Pons (tissue), 1 donor: ENCODE measurements around the gene CACNG7.

Experiments
- DNase-seq: peaks from one replicate; pipeline ENCODE4 v3.0.0-alpha.2; 2016; ENCODE audit warnings: low spot score

Gene CACNG7

DNA sequence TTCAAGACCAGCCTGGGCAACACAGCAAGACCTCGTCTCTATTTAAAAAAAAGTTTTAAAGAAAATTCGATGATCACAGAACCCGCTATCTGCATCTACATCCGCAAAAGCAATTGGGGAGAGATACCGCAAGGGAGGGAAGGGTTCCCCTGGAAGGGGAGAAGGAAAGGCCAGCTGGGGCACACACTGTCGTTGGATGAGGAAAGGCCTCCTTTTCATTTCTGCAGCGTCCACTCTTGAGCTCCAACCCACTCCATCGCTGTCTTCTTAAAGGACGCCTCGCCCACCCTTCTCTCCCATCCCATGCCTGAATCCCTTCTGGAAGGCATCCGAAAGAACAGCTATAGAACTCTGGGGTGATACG, 30.3 kb upstream of the CACNG7 start:
- DNase-seq, result no peak

DNA sequence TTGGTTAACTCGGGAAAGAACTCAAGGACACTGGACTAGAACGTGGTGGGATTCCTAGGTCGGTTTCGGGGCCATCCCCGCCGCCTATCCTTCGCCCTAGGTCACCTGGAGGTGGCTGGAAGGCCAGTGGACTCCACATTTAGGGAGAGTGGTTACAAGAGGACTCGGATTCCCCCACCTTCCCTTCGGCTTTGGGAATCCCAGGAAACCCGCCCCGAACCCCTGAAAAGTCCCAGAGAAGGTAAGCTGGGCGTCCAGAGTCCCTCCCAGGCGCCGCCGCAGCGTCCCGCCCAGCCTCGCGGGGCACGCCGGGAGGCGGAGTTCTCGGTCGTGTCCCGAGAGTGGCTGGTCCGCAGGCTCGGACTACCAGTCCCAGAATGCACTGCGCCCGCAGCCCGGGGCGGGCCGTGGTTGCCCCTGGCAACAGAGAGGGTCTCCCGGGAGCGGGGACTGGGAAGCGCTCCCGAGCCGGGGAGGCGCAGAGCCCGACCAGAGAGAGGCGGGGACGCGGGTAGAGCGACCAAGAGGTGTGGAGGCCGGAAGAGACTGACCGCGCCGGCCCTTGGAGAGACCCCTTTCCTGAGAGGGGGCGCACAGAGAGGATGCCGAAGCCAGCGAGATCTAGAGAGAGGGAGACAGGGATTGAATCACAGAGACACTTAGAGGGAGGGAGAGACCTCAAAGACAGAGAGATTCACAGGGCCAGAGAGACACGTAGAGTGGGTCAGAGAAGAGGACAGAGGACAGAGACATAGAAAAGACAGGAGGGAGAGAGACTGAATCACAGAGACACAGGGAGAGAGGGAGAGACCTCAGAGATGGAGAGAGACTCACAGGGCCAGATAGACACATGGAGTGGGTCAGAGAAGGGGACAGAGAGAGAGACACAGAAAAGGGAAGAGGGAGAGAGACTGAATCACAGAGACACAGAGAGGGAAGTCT, 29.7 kb upstream of the CACNG7 start:
- peak; percentile 85 for DNase-seq

DNA sequence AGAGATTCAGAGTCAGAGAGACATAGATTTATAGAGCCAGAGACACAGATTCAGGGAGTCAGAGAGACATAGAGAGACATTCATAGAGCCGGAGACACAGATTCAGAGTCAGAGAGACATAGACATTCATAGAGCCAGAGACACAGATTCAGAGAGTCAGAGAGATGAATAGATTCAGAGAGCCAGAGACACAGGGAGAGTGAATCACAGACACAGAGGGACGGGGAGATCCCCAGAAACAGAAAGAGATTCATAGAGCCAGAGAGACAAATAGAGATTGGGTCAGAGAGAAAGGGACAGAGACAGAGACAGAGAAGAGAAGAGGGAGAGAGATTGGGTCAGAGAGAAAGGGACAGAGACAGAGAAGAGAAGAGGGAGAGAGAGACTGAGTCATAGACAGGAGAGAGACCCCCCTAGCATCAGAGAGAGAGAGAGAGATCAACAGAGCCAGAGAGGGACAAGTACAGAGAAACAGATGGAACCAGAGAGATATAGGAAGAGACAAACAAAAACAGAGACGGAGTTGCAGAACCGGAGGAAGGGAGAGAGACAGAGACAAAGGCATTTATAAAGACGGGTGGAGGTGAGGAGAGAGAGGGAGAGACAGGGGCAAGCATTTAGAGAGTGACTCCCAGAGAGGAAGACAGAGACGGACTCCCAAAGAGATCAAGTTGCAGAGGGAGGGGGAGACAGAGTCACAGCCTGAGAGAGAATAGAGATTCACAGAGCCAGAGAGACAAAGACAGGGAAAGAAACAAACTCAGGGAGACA, 28.2 kb upstream of the CACNG7 start:
- DNase-seq, result no peak

DNA sequence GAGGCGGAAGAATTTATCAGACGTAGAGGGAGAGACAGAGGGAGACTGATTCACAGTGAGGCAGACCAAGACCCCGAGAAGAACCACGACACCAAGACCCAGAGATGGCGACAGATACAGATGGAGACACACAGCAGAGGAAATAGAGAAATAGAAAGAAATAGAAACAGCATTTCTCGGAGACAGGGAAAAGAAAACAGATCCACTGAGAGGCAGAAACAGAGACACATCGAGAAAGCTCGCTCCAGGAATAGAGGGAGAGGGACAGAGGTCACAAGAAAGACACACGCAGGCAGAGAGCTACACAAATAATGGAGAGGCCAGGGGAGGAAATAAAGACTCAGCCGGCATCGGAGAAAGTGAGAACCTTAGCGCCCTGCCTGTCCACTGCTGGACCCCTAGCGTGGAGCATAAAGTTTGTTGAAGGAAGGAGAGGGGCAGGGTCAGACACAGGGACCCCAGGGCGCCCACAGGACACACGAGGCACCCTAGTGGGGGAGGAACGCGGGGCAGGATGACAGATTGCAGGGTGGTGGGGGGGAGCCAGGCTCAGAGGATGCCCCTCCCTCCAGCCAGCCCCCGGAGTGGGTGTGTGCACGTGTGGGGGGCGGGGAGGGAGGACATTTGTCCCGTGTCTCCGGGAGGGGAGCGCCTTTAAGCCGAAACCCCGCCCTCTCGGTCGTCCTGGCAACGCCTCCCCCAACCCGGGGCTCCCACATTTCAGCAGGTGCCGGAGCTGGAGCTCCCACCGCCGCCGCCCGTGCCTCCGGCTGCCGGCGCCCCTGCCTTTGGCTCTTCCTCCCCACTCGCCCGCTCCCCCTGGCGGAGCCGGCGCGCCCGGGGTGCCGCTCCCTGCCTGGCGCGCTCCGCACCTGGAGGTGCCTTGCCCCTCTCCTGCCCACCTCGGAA, 27.3 kb upstream of the CACNG7 start, which contains the start of gene PRKCG:
PRKCG (plus strand) TSS at position 716 of the 909 bp plus-strand sequence. CDS start 298 bp downstream, outside the sequence.
- DNase-seq, result no peak

DNA sequence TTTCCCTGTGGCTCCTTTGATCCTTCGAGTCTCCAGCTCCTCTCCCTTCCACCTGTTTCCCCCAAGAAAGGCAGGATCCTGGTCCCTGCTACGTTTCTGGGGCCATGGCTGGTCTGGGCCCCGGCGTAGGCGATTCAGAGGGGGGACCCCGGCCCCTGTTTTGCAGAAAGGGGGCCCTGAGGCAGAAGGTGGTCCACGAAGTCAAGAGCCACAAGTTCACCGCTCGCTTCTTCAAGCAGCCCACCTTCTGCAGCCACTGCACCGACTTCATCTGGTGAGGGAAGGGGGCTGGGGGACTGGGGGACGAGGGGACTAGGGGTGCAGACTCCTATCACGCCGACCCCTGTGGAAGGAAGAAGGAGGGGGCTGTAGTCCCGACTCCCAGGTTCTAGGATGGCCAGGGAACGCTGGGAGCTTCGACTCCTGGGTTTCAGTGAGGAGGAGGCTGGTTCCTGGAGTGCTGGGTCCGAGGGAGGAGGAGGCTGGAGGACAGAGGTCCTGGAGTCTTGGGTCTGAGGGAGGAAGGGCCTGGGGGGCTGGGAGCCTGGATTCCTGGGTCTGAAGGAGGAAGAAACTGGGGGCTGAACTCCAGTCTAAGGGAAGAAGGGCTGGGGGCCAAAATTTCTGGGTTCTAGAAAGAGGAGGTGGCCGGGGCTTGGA, 26.6 kb upstream of the CACNG7 start:
- no peak for DNase-seq

- no peak for DNase-seq
Observed at GRCh38 chr19:53883231-53883661, 25.8 kb upstream of the CACNG7 start.

- DNase-seq, result no peak
Observed at GRCh38 chr19:53883741-53884140, 25.3 kb upstream of the CACNG7 start.

DNA sequence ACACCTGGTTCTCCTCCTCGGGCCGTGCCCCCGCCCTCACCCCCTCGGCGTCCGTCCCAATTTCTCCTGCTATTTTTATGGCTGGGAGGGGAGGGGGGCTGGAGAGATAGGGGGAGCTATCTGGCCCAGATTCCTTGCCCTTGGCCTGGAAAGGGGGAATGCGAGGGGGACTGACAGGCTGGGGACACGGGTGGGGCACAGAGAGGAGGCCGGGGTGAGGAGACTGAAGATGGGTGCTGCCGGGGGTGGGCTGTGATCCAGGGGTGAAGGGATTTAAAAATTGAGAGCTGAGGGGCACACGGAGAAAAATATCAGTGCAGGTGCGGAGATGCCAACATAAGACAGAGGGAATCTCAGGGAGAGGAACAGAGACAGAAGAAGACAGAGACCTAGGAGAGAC, 24.8 kb upstream of the CACNG7 start:
- DNase-seq, result no peak

GRCh38 chr19:53885036-53885435, 24.0 kb upstream of the CACNG7 start:
- DNase-seq, result no peak

- DNase-seq, result no peak
Observed at GRCh38 chr19:53892301-53892980, 16.6 kb upstream of the CACNG7 start.

GRCh38 chr19:53892981-53893325, 16.1 kb upstream of the CACNG7 start:
- no peak for DNase-seq

DNA sequence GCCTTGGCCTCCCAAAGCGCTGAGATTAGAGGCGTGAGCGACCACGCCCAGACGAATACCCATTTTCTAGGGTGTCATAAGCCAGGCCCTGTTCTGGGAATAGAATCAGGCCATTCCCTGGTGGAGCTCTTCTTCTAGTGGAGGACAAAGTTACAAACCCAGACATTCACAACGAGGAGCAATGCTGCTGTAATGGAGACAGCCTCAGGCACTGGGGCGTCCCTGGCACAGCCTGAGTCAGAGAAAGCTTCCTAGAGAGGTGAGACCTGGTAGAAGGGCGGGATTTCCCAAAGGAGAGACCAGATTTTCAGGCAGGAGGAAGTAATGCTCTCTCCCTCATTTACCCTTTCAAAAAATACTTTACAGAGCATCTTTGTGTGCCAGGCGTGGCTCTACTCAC, 14.4 kb upstream of the CACNG7 start:
- no peak for DNase-seq

GRCh38 chr19:53896682-53897081, 12.4 kb upstream of the CACNG7 start:
- no peak for DNase-seq

GRCh38 chr19:53897459-53897858, 11.6 kb upstream of the CACNG7 start:
- DNase-seq, result no peak

GRCh38 chr19:53898166-53898565, 10.9 kb upstream of the CACNG7 start:
- DNase-seq, result no peak

GRCh38 chr19:53898636-53899341, 10.3 kb upstream of the CACNG7 start:
- DNase-seq, result no peak

GRCh38 chr19:53900191-53900860, 8.8 kb upstream of the CACNG7 start:
- no peak for DNase-seq

GRCh38 chr19:53903055-53903680, 5.9 kb upstream of the CACNG7 start:
- DNase-seq, result no peak

GRCh38 chr19:53904909-53905308, 4.2 kb upstream of the CACNG7 start:
- no peak for DNase-seq
